K562 (cell line): ENCODE measurements around the gene CNN3. TPM values are rescaled to one million over a fixed set of nuclear protein-coding genes. Genes with fewer than 3 reads are reported as not detected.

Experiments used
- BACH1 ChIP-seq: fragments of 200-800 bp; sonication (Bioruptor generic); IDR thresholded peaks from 2 replicates; pipeline ENCODE4 v1.6.1; 2016; ENCODE audit warnings: missing genetic modification characterization, missing compliant biosample characterization
- ETV5 ChIP-seq: sonication (generic); formaldehyde crosslinking; IDR thresholded peaks from 2 replicates; pipeline ENCODE4 v1.4.0; 2020; ENCODE audit warnings: low read depth, mild to moderate bottlenecking, missing genetic modification reagents
- LCOR ChIP-seq: sonication (generic); formaldehyde crosslinking; IDR thresholded peaks from 2 replicates; pipeline ENCODE4 v1.8.0; 2022; ENCODE audit warnings: mild to moderate bottlenecking, missing genetic modification reagents
- MAZ ChIP-seq, 2 experiments: fragments of 450-650 bp in 1 of 2; sonication (generic) in 1 of 2; formaldehyde crosslinking; IDR thresholded peaks in 1 of 2; conservative IDR thresholded peaks in 1 of 2; 2 replicates each; pipeline versions ENCODE4 v1.4.0 to v1.5.0; 2020; ENCODE audit warnings: mild to moderate bottlenecking in 1 of 2, missing genetic modification reagents in 1 of 2
- NFE2 ChIP-seq: IDR thresholded peaks from 2 replicates; pipeline ENCODE4 v1.6.1; 2014; ENCODE audit warnings: antibody characterized with exemption, low read depth
- NR2C1 ChIP-seq, 2 experiments: fragments of 450-650 bp; IDR thresholded peaks; 2 replicates each; pipeline ENCODE4 v1.6.1; 2017; ENCODE audit warnings: mild to moderate bottlenecking in 2 of 2, antibody characterized with exemption in 1 of 2, inconsistent platforms in 1 of 2, missing compliant biosample characterization in 1 of 2, missing genetic modification characterization in 1 of 2
- STAT5A ChIP-seq: IDR thresholded peaks from 2 replicates; pipeline ENCODE4 v1.6.1; 2012; ENCODE audit warnings: low read length, inconsistent platforms, borderline replicate concordance
- ZBTB7A ChIP-seq: IDR thresholded peaks from 2 replicates; pipeline ENCODE4 v1.6.1; 2011; ENCODE audit warnings: low read depth, mild to moderate bottlenecking, low read length, moderate library complexity, borderline replicate concordance; ENCODE audit not compliant: control insufficient read depth
- ZFP30 ChIP-seq: fragments of 250-450 bp; sonication (Bioruptor Pico); IDR thresholded peaks from 2 replicates; pipeline ENCODE4 v1.8.0; 2022; ENCODE audit warnings: moderate library complexity, mild to moderate bottlenecking, inconsistent platforms, borderline replicate concordance
- ZNF212 ChIP-seq: fragments of 450-650 bp; formaldehyde crosslinking; IDR thresholded peaks from 2 replicates; pipeline ENCODE4 v1.4.0; 2020; ENCODE audit warnings: mild to moderate bottlenecking
- ZNF347 ChIP-seq: fragments of 450-650 bp; formaldehyde crosslinking; IDR thresholded peaks from 2 replicates; pipeline ENCODE4 v1.4.0; 2020; ENCODE audit warnings: low read depth, mild to moderate bottlenecking, moderate library complexity
- polyA plus RNA-seq, 8 experiments: library from polyadenylated mRNA; depleted of rRNA in 4 of 8; stranded (reverse) in 5 of 8; unstranded in 3 of 8; fragments of >200 nt; fragmentation: Nextera tagmentation in 2 of 8; fragmentation: Illumina TruSeq in 1 of 8; extraction: Ambion mirVana in 2 of 8; extraction: Trizol in 1 of 8; gene quantifications; 2 replicates each; pipeline versions ENCODE4 v1.2.1 to v1.2.3, GENCODE V29; 2011 to 2014; ENCODE audit warnings: inconsistent platforms in 1 of 8, missing spikeins in 1 of 8
- total RNA-seq, 7 experiments: library from RNA; depleted of rRNA in 6 of 7; stranded (reverse); fragments of >200 nt in 6 of 7; fragmentation: Illumina TruSeq in 2 of 7; extraction: Trizol in 2 of 7; gene quantifications; 2 replicates each; pipeline versions ENCODE4 v1.2.1 to v1.2.3, GENCODE V29; 2011 to 2021; ENCODE audit warnings: low replicate concordance in 1 of 7
- TF ChIP-seq, protein P1 (sequence below), 2 experiments: fragments of 450-650 bp; IDR thresholded peaks; 2 replicates each; pipeline ENCODE4 v1.6.1; 2016; ENCODE audit warnings: mild to moderate bottlenecking in 2 of 2, borderline replicate concordance in 1 of 2, low read depth in 1 of 2, moderate library complexity in 1 of 2
- TF ChIP-seq, protein P2 (sequence below), 2 experiments: fragments of 450-650 bp; IDR thresholded peaks; 2 replicates each; pipeline ENCODE4 v1.6.1; 2016
- TF ChIP-seq, protein P3 (sequence below): fragments of 250-450 bp; sonication (Bioruptor Pico); IDR thresholded peaks from 2 replicates; pipeline ENCODE4 v1.5.1; 2021; ENCODE audit warnings: mild to moderate bottlenecking

CNN3 gene
- total and polyA plus RNA-seq, 9 of the 15 experiments (the other 6 are each of a cell fraction or from before 2014, with no cell fraction given): 0.06 to 0.62 (median 0.18) TPM; not detected in 4

DNA sequence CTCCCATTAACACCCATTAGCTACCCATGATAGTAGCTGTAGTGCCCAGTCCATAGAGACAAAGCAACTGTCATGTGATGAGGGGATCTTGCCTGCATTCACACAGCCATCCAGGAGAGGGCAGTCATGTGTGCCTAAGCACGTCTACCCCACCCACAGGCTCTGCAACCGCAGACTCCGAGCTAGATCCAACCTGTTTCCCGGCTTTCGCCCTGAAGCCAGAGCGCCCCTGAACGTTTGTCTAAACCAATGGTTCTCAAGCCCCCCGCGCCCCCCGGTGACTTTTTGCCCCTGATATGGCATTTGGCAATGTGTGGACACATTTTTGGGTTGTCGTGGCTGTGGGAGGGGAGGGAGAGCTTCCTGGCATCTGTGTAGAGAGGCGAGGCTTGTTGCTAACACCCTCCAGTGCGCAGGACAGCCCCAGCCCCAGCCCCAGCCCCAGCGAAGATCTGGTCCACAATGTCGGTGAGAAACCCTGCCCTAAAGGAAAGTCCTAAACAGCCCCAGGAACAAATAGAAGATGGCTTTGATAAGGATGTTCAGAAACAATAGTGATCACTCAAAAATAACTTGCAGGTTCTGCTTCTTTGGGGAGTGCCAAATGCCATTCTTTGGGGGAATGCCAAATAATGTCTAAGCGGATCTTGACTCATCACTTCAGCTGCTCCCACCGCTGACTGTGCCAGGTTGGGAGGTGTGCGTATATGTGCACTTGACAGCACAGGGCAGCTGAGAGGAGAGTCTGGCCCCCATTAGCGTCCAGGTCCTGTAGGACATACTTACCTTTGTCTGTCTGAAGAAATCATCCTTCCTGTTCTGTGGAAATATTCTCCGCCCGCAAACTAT lies 72.2 kb downstream of the CNN3 start (continued):
- peak; percentile 59; the same call in 1 of the 2 replicates for TF ChIP-seq ZBTB7A
- no peak for TF ChIP-seq NFE2
- no peak for TF ChIP-seq LCOR
- TF ChIP-seq, protein P1, sequence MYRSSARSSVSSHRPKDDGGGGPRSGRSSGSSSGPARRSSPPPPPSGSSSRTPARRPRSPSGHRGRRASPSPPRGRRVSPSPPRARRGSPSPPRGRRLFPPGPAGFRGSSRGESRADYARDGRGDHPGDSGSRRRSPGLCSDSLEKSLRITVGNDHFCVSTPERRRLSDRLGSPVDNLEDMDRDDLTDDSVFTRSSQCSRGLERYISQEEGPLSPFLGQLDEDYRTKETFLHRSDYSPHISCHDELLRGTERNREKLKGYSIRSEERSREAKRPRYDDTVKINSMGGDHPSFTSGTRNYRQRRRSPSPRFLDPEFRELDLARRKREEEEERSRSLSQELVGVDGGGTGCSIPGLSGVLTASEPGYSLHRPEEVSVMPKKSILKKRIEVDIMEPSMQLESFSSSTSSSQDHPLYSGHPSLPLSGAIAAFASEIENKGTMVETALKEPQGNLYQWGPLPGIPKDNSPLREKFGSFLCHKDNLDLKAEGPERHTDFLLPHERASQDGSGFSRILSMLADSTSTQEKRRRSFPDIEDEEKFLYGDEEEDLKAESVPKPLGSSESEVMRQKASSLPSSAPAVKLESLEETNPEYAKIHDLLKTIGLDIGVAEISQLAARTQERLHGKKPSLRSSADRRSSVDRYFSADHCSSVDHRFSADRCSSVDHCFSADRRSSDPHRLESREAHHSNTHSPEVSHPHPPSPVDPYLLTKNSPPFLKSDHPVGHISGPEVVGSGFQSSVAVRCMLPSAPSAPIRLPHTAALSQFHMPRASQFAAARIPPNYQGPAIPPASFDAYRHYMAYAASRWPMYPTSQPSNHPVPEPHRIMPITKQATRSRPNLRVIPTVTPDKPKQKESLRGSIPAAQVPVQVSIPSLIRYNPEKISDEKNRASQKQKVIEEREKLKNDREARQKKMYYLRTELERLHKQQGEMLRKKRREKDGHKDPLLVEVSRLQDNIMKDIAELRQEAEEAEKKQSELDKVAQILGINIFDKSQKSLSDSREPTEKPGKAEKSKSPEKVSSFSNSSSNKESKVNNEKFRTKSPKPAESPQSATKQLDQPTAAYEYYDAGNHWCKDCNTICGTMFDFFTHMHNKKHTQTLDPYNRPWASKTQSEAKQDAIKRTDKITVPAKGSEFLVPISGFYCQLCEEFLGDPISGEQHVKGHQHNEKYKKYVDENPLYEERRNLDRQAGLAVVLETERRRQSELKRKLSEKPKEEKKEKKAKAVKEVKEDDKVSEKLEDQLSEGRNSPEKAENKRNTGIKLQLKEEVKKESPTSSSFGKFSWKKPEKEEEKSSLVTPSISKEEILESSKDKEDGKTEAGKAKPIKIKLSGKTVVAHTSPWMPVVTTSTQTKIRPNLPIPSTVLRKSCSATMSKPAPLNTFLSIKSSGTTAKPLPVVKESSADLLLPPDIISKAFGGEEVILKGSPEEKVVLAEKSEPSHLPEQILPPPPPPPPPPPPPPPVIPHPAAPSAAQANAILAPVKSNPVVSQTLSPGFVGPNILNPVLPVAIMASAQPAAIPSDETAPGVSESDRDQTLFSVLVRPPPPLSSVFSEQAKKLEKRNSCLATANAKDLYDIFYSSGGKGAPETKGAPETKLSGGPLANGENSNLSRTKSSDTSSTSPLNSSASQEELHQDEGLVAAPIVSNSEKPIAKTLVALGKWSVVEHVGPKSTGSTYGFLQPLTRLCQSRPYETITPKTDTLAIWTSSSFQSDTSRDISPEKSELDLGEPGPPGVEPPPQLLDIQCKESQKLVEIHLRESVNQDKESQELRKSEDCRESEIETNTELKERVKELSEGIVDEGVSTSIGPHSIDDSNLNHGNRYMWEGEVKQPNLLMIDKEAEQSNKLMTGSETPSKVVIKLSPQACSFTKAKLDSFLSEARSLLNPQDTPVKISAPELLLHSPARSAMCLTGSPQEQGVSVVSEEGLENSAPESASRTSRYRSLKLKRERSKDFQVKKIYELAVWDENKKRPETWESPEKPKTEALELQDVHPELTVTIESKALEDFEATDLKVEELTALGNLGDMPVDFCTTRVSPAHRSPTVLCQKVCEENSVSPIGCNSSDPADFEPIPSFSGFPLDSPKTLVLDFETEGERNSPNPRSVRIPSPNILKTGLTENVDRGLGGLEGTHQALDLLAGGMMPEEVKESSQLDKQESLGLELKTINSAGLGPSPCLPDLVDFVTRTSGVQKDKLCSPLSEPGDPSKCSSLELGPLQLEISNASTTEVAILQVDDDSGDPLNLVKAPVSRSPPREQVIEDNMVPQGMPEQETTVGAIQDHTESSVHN (IDR thresholded peaks at IDR 0.05; ENCODE audit: borderline replicate concordance in 1 of 2, low read depth in 1 of 2): no peak
- TF ChIP-seq, protein P2, sequence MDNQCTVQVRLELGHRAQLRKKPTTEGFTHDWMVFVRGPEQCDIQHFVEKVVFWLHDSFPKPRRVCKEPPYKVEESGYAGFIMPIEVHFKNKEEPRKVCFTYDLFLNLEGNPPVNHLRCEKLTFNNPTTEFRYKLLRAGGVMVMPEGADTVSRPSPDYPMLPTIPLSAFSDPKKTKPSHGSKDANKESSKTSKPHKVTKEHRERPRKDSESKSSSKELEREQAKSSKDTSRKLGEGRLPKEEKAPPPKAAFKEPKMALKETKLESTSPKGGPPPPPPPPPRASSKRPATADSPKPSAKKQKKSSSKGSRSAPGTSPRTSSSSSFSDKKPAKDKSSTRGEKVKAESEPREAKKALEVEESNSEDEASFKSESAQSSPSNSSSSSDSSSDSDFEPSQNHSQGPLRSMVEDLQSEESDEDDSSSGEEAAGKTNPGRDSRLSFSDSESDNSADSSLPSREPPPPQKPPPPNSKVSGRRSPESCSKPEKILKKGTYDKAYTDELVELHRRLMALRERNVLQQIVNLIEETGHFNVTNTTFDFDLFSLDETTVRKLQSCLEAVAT (IDR thresholded peaks at IDR 0.05): peak in 1 of 2 experiments; percentile 80; a peak in 2 of 4 replicates
- no peak for TF ChIP-seq ZNF347
- TF ChIP-seq MAZ (CRISPR knock-in tag; conservative IDR thresholded peaks at IDR 0.05 in 1 of 2, IDR thresholded peaks at IDR 0.05 in 1 of 2): peak; percentile 46 to 55; a peak in 2 of 4 replicates
- TF ChIP-seq, protein P3, sequence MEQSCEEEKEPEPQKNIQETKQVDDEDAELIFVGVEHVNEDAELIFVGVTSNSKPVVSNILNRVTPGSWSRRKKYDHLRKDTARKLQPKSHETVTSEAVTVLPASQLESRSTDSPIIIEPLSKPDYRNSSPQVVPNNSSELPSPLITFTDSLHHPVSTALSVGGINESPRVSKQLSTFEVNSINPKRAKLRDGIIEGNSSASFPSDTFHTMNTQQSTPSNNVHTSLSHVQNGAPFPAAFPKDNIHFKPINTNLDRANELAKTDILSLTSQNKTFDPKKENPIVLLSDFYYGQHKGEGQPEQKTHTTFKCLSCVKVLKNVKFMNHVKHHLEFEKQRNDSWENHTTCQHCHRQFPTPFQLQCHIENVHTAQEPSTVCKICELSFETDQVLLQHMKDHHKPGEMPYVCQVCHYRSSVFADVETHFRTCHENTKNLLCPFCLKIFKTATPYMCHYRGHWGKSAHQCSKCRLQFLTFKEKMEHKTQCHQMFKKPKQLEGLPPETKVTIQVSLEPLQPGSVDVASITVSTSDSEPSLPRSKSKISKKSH: no peak
- TF ChIP-seq NR2C1 (IDR thresholded peaks at IDR 0.05): no peak
- no peak for TF ChIP-seq NR2C1 (tag; IDR thresholded peaks at IDR 0.05)
- no peak for TF ChIP-seq ETV5 (CRISPR knock-in tag)
- no peak for TF ChIP-seq ZNF212 (CRISPR knock-in tag)
- TF ChIP-seq BACH1: no peak
- TF ChIP-seq STAT5A: no peak
- no peak for TF ChIP-seq ZFP30 (CRISPR knock-in tag)
